Activated B cell treated with CpG ODN at 0.5 μM for 24 hours (primary cell): ENCODE data around the gene SYS1. TPM values are rescaled to one million over a fixed set of nuclear protein-coding genes. Genes with fewer than 3 reads are reported as not detected.

Experiments
- ATAC-seq: fragments of 200-7000 bp; cut with Tn5 transposase; one replicate; pipeline ENCODE4 v1.10.0; 2021; ENCODE audit warnings: low read depth, mild to moderate bottlenecking, moderate library complexity
- CTCF ChIA-PET: fragments of 350-600 bp; sonication (Branson Sonifier 250); formaldehyde crosslinking; loops from one replicate; lab custom pipeline; 2021; ENCODE audit warnings: antibody characterized with exemption; lab: Charles Lee
- POLR2A ChIA-PET: fragments of 350-600 bp; sonication (Branson Sonifier 250); formaldehyde crosslinking; loops from one replicate; lab custom pipeline; 2021; ENCODE audit warnings: antibody characterized with exemption; lab: Charles Lee
- DNase-seq: peaks from one replicate; pipeline ENCODE4 v3.0.0; 2022
- H3K27ac Mint-ChIP-seq: one replicate; pipeline ENCODE4 v1.8.0; 2020; ENCODE audit warnings: mixed read lengths
- H3K27me3 Mint-ChIP-seq: one replicate; pipeline ENCODE4 v1.8.0; 2021; ENCODE audit warnings: mixed read lengths
- H3K36me3 Mint-ChIP-seq: one replicate; pipeline ENCODE4 v1.8.0; 2021; ENCODE audit warnings: low read depth, mixed read lengths
- H3K4me1 Mint-ChIP-seq: one replicate; pipeline ENCODE4 v1.8.0; 2021; ENCODE audit warnings: mixed read lengths
- H3K4me3 Mint-ChIP-seq: one replicate; pipeline ENCODE4 v1.8.0; 2020; ENCODE audit warnings: mild to moderate bottlenecking, mixed read lengths
- H3K9me3 Mint-ChIP-seq: one replicate; pipeline ENCODE4 v1.8.0; 2020; ENCODE audit warnings: mixed read lengths
- intact Hi-C: fragments of 100-400 bp; cut with micrococcal nuclease; formaldehyde crosslinking; loops from one replicate; pipeline ENCODE4 v1.15.1; 2024
- total RNA-seq: library from RNA; stranded (reverse); gene quantifications from 2 replicates; pipeline ENCODE4 v1.2.3, GENCODE V29; 2022
- TF ChIP-seq, protein P1 (sequence below): fragments of 200-600 bp; IDR thresholded peaks from one replicate; pipeline ENCODE4 v1.8.0; 2022; ENCODE audit warnings: antibody characterized with exemption, mild to moderate bottlenecking

Gene SYS1
- total RNA-seq, 1 donor from 2014 or later = 35.2 TPM

DNA sequence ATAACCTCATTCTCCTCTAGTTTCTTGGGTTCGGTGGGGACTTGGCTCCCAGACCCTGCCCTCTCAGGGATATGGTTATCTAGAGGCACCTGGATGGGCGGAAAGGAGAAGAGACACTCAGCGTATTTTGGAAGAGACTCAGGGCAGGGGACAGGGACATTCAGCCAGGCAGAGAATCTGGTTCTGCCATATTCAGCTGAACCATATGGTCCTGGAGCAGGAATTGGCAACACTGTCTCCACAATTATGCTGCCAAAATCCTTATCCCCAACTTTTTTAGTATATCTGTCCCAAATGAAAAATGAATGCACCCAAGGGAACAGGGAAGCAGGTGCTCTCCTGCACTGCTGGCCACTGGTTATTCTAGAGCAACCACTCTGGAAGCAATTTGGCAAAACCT, 32.5 kb upstream of the SYS1 start:
- intact Hi-C loops = no loop called here
- Mint-ChIP-seq H3K27ac (no peak overlapping the region), H3K4me3 (no peak overlapping the region), H3K36me3 (no peaks in the 10 kb centered on the region), H3K9me3 (no peaks in the 10 kb centered on the region), H3K27me3 (no peaks in the 10 kb centered on the region), H3K4me1 (no peaks in the 10 kb centered on the region)
- DNase-seq (no peak), ATAC-seq (no peak)
- ChIA-PET CTCF (no interaction called here), POLR2A (no interaction called here)
- TF ChIP-seq, protein P1, sequence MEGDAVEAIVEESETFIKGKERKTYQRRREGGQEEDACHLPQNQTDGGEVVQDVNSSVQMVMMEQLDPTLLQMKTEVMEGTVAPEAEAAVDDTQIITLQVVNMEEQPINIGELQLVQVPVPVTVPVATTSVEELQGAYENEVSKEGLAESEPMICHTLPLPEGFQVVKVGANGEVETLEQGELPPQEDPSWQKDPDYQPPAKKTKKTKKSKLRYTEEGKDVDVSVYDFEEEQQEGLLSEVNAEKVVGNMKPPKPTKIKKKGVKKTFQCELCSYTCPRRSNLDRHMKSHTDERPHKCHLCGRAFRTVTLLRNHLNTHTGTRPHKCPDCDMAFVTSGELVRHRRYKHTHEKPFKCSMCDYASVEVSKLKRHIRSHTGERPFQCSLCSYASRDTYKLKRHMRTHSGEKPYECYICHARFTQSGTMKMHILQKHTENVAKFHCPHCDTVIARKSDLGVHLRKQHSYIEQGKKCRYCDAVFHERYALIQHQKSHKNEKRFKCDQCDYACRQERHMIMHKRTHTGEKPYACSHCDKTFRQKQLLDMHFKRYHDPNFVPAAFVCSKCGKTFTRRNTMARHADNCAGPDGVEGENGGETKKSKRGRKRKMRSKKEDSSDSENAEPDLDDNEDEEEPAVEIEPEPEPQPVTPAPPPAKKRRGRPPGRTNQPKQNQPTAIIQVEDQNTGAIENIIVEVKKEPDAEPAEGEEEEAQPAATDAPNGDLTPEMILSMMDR = no peak

DNA sequence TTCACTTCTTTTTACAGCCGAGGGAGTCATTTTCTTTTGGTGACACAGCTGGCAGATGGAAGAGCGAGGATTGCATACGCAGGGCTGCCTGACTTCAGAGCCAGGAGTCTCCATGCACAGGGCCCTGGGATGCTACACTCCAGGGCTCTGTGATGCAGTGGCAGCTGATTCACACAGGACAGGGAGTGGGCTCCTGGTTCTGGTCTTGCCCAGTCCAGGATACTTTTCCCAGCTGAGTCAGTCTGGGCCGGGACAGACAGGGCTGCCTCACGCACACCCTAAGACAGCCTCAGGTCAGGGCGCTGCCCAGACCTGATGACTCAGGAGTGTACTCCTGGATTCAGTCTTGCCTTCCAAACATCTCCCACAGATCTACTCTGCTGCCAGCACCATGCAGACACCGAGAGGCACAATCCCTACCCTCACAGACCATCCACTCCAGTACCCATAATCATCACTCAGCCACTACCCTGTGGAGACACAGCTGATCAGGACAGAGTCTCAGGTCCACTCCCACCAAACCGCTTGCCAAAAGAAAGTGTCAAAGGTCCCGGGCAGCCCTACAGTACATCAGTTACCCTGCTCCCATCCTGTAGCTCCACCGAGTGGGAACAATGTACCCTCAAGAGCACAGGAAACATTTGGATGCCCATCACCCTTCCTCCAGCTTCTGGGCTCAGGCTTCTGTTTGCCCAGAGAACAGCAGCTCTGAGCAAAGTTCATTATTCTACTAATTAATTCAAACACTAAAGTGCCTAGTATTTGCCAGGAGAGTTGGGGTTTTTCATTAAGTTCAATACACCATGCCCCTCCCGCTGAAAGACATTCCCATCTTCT, 26.2 kb upstream of the SYS1 start:
- ChIA-PET CTCF (no interaction called here), POLR2A (no interaction called here)
- TF ChIP-seq, protein P1 = no peak
- Mint-ChIP-seq H3K36me3 (no peaks in the 10 kb centered on the region), H3K27me3 (peaks cover 5% of the 10 kb centered on the region), H3K4me3 (no peak overlapping the region), H3K9me3 (no peaks in the 10 kb centered on the region), H3K4me1 (no peaks in the 10 kb centered on the region), H3K27ac (no peak overlapping the region)
- intact Hi-C loops = no loop called here
- DNase-seq (no peak), ATAC-seq (no peak)

DNA sequence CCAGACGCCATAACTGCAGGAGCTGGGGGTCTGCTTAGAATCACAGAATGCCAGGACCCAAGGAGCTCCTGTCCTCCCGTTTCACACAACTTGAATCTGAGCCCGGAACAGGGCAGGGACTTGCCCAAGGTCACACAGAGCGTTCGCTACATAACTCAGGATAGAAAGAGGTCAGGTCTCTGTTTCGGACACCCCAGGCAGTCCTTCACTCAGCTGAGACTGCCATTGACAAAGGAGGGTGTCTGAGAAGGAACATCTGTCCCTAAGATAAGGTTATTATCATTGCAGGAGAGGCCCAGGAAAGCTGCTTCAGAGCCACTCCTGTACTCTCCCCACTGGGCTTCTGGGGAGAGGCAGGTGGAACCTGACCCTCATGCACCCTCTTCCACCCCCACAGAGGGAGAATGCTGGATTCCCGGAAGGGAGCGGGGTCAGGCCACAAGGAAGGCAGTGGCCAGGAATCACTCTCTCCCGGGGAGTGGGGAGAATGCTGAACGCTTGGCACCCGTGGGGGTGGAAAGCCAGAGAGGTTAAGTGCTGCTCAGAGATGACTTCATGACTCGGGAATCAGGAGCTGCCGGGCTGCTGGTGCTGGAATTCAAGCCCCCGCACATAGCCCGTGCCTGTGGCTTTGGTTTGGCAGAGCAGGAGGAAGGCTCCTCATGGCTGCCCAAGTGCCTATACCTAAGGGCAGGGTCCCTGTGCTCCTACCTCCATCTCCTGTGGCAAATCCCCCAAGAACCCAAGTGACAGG, 25.4 kb upstream of the SYS1 start:
- peaks cover 5% of the 10 kb centered on the region for H3K27me3 Mint-ChIP-seq
- POLR2A ChIA-PET = no interaction called here

DNA sequence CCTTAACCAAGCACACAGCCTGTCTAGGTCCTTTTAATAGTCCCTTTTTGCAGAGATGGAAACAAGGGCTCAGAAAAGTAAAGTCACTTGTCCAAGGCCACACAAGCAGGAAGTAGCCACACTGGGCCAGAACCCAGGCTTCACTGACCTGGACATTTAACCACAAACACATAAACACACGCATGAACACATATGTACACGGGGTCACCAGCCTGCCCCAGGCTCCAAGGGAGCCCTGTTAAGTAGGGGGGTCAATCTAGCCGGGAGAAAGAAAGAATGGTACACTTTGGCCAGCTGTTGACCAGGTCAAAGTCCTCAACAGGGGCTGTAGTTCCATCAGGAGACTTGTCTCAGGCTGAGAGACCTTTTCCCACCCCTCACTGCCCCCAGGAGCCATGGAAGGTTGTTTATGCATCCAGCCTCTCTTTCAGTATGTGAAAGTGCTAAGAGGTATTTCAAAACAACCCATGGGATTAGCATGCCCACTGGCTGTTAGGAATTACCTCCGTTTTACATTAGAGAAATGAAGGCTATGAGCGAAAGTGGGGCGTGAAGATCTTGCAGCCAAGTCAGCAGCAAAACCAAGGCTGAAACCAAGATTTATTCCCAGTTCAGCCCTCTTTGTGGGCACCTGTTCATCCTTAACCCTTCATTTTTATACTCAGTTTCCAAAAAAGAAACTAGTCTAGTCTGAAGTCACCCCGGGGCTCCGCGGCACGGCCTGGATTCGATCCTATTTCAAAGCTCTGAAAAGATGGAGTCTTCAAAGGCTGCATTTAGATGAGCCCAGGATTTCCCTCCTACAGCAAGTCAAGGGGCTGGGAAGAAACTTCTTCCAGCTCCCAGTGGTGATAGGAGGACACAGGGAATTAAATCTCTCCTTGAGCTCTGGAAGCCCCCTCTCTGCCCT, 24.6 kb upstream of the SYS1 start:
- ChIA-PET CTCF (no interaction called here), POLR2A (no interaction called here)
- DNase-seq (no peak), ATAC-seq (no peak)
- Mint-ChIP-seq H3K27me3 (peaks cover 8% of the 10 kb centered on the region), H3K4me1 (no peaks in the 10 kb centered on the region), H3K9me3 (no peaks in the 10 kb centered on the region), H3K27ac (no peak overlapping the region), H3K36me3 (no peaks in the 10 kb centered on the region), H3K4me3 (no peak overlapping the region)
- intact Hi-C loops = no loop called here
- TF ChIP-seq, protein P1 = no peak

More for the DNA sequence above, 25.4 kb upstream of the SYS1 start:
- ATAC-seq (no peak), DNase-seq (no peak)
- CTCF ChIA-PET = no interaction called here
- TF ChIP-seq, protein P1 = no peak
- Mint-ChIP-seq H3K27ac (no peak overlapping the region), H3K4me3 (no peak overlapping the region), H3K36me3 (no peaks in the 10 kb centered on the region), H3K9me3 (no peaks in the 10 kb centered on the region), H3K4me1 (no peaks in the 10 kb centered on the region)
- intact Hi-C loops = no loop called here
